Measurements from ENCODE around the gene BRD7. TPM values are rescaled to one million over a fixed set of nuclear protein-coding genes. Genes with fewer than 3 reads are reported as not detected.
"Not testable (repeated sequence)": the region's sequence is repeated elsewhere in the genome, so short reads cannot be mapped to it uniquely, and the experiment has no call there.

The BRD7 gene
- polyA plus RNA-seq, 3 donors: 11.4 to 33.0 (median 21.2) TPM

- Mint-ChIP-seq H3K27ac (no peak overlapping the region), H3K9me3 (peaks cover 0 to 4% (median 3%) of the 10 kb centered on the region in 7 donors), H3K4me3 (no peak overlapping the region), H3K27me3 (ENCODE audit: low read depth in 3 of 3) (no peaks in the 10 kb centered on the region), H3K36me3 (peaks cover 67 to 76% of the 10 kb centered on the region in 2 donors), H3K4me1 (no peaks in the 10 kb centered on the region)
- no peaks in the 10 kb centered on the region for H3K4me1 ChIP-seq (ENCODE audit: control insufficient read depth in 1 of 2, insufficient read depth in 2 of 2, low read length in 2 of 2)
- DNase-seq: no peak
- TF ChIP-seq CTCF (IDR thresholded peaks at IDR 0.05): no peak
- H3K9me3 ChIP-seq (replicated peaks in 1 of 2; ENCODE audit: control insufficient read depth in 1 of 2, insufficient read depth in 1 of 2, low read length in 2 of 2): no peaks in the 10 kb centered on the region
- H3K79me2 ChIP-seq (ENCODE audit: insufficient read depth, low read length): peaks cover 16% of the 10 kb centered on the region
- H3K27ac ChIP-seq (ENCODE audit: low read depth in 1 of 2, low read length in 2 of 2): no peak overlapping the region
- H3K27me3 ChIP-seq (ENCODE audit: control insufficient read depth in 2 of 2, insufficient read depth in 2 of 2, low read length in 2 of 2): no peaks in the 10 kb centered on the region
- no peak overlapping the region for H3K4me2 ChIP-seq (replicated peaks; ENCODE audit: extremely low read depth, low read length, poor library complexity, severe bottlenecking)
- peaks cover 15% of the 10 kb centered on the region for H4K20me1 ChIP-seq (ENCODE audit: insufficient read depth, low read length)
- H3K4me3 ChIP-seq (replicated peaks in 1 of 3; ENCODE audit: low read depth in 2 of 3, low read length in 3 of 3): no peak overlapping the region
- 100% methylated on average over 3 of the region's 5 CpGs for WGBS (ENCODE audit: insufficient coverage)
- peaks cover 58 to 66% of the 10 kb centered on the region in 2 donors for H3K36me3 ChIP-seq (replicated peaks in 1 of 2; ENCODE audit: control insufficient read depth in 1 of 2, insufficient read depth in 2 of 2, low read length in 2 of 2)
- intact Hi-C loops (cut with micrococcal nuclease): loop anchor here in 1 of 2 donors (5.0 kb wide), 1 partner anchor 139 kb away; no protein-coding TSS in a partner anchor
- no peak overlapping the region for H3K9ac ChIP-seq (ENCODE audit: insufficient read depth, low read length, poor library complexity, severe bottlenecking)
- H2AFZ ChIP-seq (ENCODE audit: insufficient read depth, low read depth, low read length, poor library complexity, severe bottlenecking): no peak overlapping the region
Measured at GRCh38 chr16:50351116-50351515, 17.7 kb downstream of the BRD7 start.

DNA sequence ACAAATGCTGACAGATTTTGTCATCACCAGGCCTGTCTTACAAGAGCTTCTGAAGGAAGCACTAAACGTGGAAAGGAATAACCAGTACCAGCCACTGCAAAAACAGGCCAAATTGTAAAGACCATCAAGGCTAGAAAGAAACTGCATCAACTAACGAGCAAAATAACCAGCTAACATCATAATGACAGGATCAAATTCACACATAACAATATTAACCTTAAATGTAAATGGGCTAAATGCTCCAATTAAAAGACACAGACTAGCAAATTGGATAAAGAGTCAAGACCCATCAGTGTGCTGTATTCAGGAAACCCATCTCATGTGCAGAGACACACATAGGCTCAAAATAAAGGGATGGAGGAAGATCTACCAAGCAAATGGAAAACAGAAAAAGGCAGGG lies 23.6 kb downstream of the BRD7 start:
- H3K27me3 Mint-ChIP-seq (ENCODE audit: low read depth in 3 of 3); H3K9me3 Mint-ChIP-seq; H3K27me3 ChIP-seq (ENCODE audit: control insufficient read depth in 2 of 2, insufficient read depth in 2 of 2, low read length in 2 of 2); H3K4me3 ChIP-seq (replicated peaks in 1 of 3; ENCODE audit: low read depth in 2 of 3, low read length in 3 of 3); H3K79me2 ChIP-seq (ENCODE audit: insufficient read depth, low read length); H4K20me1 ChIP-seq (ENCODE audit: insufficient read depth, low read length); intact Hi-C loops (cut with micrococcal nuclease); H3K4me1 Mint-ChIP-seq; H3K27ac ChIP-seq (ENCODE audit: low read depth in 1 of 2, low read length in 2 of 2); H3K4me2 ChIP-seq (replicated peaks; ENCODE audit: extremely low read depth, low read length, poor library complexity, severe bottlenecking); H3K4me1 ChIP-seq (ENCODE audit: control insufficient read depth in 1 of 2, insufficient read depth in 2 of 2, low read length in 2 of 2); DNase-seq; H3K9me3 ChIP-seq (replicated peaks in 1 of 2; ENCODE audit: control insufficient read depth in 1 of 2, insufficient read depth in 1 of 2, low read length in 2 of 2); H2AFZ ChIP-seq (ENCODE audit: insufficient read depth, low read depth, low read length, poor library complexity, severe bottlenecking); H3K9ac ChIP-seq (ENCODE audit: insufficient read depth, low read length, poor library complexity, severe bottlenecking); H3K4me3 Mint-ChIP-seq: not testable (repeated sequence)
- peaks cover 45 to 58% of the 10 kb centered on the region in 2 donors for H3K36me3 ChIP-seq (replicated peaks in 1 of 2; ENCODE audit: control insufficient read depth in 1 of 2, insufficient read depth in 2 of 2, low read length in 2 of 2)
- H3K27ac Mint-ChIP-seq: peak overlapping the region in 1 of 7 donors; percentile 12
- no CpG with 5 or more reads among the region's 2 CpGs for WGBS (ENCODE audit: insufficient coverage)
- H3K36me3 Mint-ChIP-seq: peaks cover 77 to 89% of the 10 kb centered on the region in 2 donors

GRCh38 chr16:50343566-50343965 lies 25.2 kb downstream of the BRD7 start:
- H3K9me3 ChIP-seq (replicated peaks in 1 of 2; ENCODE audit: control insufficient read depth in 1 of 2, insufficient read depth in 1 of 2, low read length in 2 of 2); DNase-seq; H3K4me3 ChIP-seq (replicated peaks in 1 of 3; ENCODE audit: low read depth in 2 of 3, low read length in 3 of 3); H3K79me2 ChIP-seq (ENCODE audit: insufficient read depth, low read length); H3K4me1 ChIP-seq (ENCODE audit: control insufficient read depth in 1 of 2, insufficient read depth in 2 of 2, low read length in 2 of 2); H3K4me2 ChIP-seq (replicated peaks; ENCODE audit: extremely low read depth, low read length, poor library complexity, severe bottlenecking); intact Hi-C loops (cut with micrococcal nuclease); H3K9me3 Mint-ChIP-seq; H3K27ac ChIP-seq (ENCODE audit: low read depth in 1 of 2, low read length in 2 of 2); H3K27me3 Mint-ChIP-seq (ENCODE audit: low read depth in 3 of 3); H3K9ac ChIP-seq (ENCODE audit: insufficient read depth, low read length, poor library complexity, severe bottlenecking); H2AFZ ChIP-seq (ENCODE audit: insufficient read depth, low read depth, low read length, poor library complexity, severe bottlenecking); H4K20me1 ChIP-seq (ENCODE audit: insufficient read depth, low read length); H3K4me3 Mint-ChIP-seq; H3K4me1 Mint-ChIP-seq; H3K27me3 ChIP-seq (ENCODE audit: control insufficient read depth in 2 of 2, insufficient read depth in 2 of 2, low read length in 2 of 2): not testable (repeated sequence)
- 98% methylated on average over 7 of the region's 8 CpGs for WGBS (ENCODE audit: insufficient coverage)
- H3K36me3 ChIP-seq (replicated peaks in 1 of 2; ENCODE audit: control insufficient read depth in 1 of 2, insufficient read depth in 2 of 2, low read length in 2 of 2): peaks cover 48 to 59% of the 10 kb centered on the region in 2 donors
- peaks cover 72 to 83% of the 10 kb centered on the region in 2 donors for H3K36me3 Mint-ChIP-seq
- peak overlapping the region in 1 of 7 donors; percentile 46 for H3K27ac Mint-ChIP-seq
